CD4-positive, alpha-beta T cell (primary cell): Measurements from ENCODE around the gene CLHC1. TPM values are rescaled to one million over a fixed set of nuclear protein-coding genes. Genes with fewer than 3 reads are reported as not detected.

Source experiments
- ATAC-seq: fragments of 200-7000 bp; cut with Tn5 transposase; one replicate; pipeline ENCODE4 v1.10.0; 2022; ENCODE audit warnings: mild to moderate bottlenecking; ENCODE audit not compliant: poor library complexity
- CTCF ChIA-PET: fragments of 350-600 bp; sonication (Branson Sonifier 250); formaldehyde crosslinking; loops from one replicate; lab custom pipeline; 2021; ENCODE audit warnings: antibody characterized with exemption, inconsistent platforms; lab: Charles Lee
- POLR2A ChIA-PET: fragments of 350-600 bp; sonication (Branson Sonifier 250); formaldehyde crosslinking; loops from one replicate; lab custom pipeline; 2021; ENCODE audit warnings: antibody characterized with exemption, inconsistent platforms; lab: Charles Lee
- DNase-seq, 14 experiments: peaks; one replicate each; pipeline ENCODE4 v3.0.0-alpha.2; 2013 to 2020; ENCODE audit warnings: mixed read lengths in 2 of 14
- H3K27ac ChIP-seq, 2 donors: one replicate each; pipeline versions ENCODE4 v1.5.1 to v1.7.0; 2013; ENCODE audit warnings: low read length in 2 of 2, low read depth in 1 of 2, mild to moderate bottlenecking in 1 of 2
- H3K27me3 ChIP-seq, 2 experiments: 1 replicate in 1 of 2; 2 replicates in 1 of 2; pipeline versions ENCODE4 v1.6.1 to v1.7.0; 2013; ENCODE audit warnings: low read length in 2 of 2, control low read depth in 1 of 2, mild to moderate bottlenecking in 1 of 2, moderate library complexity in 1 of 2; ENCODE audit not compliant: insufficient read depth in 2 of 2, control insufficient read depth in 1 of 2
- H3K36me3 ChIP-seq: one replicate; pipeline ENCODE4 v1.6.1; 2013; ENCODE audit warnings: low read length, control low read depth; ENCODE audit not compliant: insufficient read depth
- H3K4me1 ChIP-seq: one replicate; pipeline ENCODE4 v1.6.1; 2013; ENCODE audit warnings: low read length, control low read depth; ENCODE audit not compliant: insufficient read depth
- H3K4me3 ChIP-seq: one replicate; pipeline ENCODE4 v1.5.1; 2013; ENCODE audit warnings: mild to moderate bottlenecking, low read length, moderate library complexity
- H3K9me3 ChIP-seq, 2 experiments: 1 replicate in 1 of 2; 2 replicates in 1 of 2; pipeline versions ENCODE4 v1.6.1 to v1.7.0; 2013; ENCODE audit warnings: low read length in 2 of 2, mild to moderate bottlenecking in 2 of 2, control low read depth in 1 of 2, moderate library complexity in 1 of 2; ENCODE audit not compliant: control insufficient read depth in 1 of 2, insufficient read depth in 1 of 2
- H3K27ac Mint-ChIP-seq: one replicate; pipeline ENCODE4 v1.8.0; 2020; ENCODE audit warnings: mixed read lengths
- H3K27me3 Mint-ChIP-seq: one replicate; pipeline ENCODE4 v1.8.0; 2021; ENCODE audit warnings: mixed read lengths
- H3K36me3 Mint-ChIP-seq: one replicate; pipeline ENCODE4 v1.8.0; 2021; ENCODE audit warnings: low read depth, mixed read lengths
- H3K4me1 Mint-ChIP-seq: one replicate; pipeline ENCODE4 v1.8.0; 2021; ENCODE audit warnings: low read depth, mixed read lengths
- H3K4me3 Mint-ChIP-seq: one replicate; pipeline ENCODE4 v1.8.0; 2020; ENCODE audit warnings: mild to moderate bottlenecking, mixed read lengths
- H3K9me3 Mint-ChIP-seq: one replicate; pipeline ENCODE4 v1.8.0; 2020; ENCODE audit warnings: mixed read lengths
- intact Hi-C, 2 experiments: fragments of 100-400 bp; cut with DNase I in 1 of 2; cut with micrococcal nuclease in 1 of 2; formaldehyde crosslinking; loops; one replicate each; pipeline versions ENCODE4 v1.15.1 to v1.9.0; 2023 to 2025; cut with DNase I, micrococcal nuclease
- total RNA-seq, 174 experiments: library from RNA in 2 of 174; stranded (reverse) in 2 of 174; gene quantifications; one replicate each; pipeline ENCODE4 v1.2.3 and lab custom pipeline; 2021 to 2026
- TF ChIP-seq, protein P1 (sequence below): fragments of 200-600 bp; IDR thresholded peaks from one replicate; pipeline ENCODE4 v1.8.0; 2022; ENCODE audit warnings: antibody characterized with exemption, mild to moderate bottlenecking

The CLHC1 gene
- total RNA-seq, 2 experiments from 2014 or later: 4.4 TPM

- no peaks in the 10 kb centered on the region for H3K9me3 ChIP-seq
- TF ChIP-seq, protein P1, sequence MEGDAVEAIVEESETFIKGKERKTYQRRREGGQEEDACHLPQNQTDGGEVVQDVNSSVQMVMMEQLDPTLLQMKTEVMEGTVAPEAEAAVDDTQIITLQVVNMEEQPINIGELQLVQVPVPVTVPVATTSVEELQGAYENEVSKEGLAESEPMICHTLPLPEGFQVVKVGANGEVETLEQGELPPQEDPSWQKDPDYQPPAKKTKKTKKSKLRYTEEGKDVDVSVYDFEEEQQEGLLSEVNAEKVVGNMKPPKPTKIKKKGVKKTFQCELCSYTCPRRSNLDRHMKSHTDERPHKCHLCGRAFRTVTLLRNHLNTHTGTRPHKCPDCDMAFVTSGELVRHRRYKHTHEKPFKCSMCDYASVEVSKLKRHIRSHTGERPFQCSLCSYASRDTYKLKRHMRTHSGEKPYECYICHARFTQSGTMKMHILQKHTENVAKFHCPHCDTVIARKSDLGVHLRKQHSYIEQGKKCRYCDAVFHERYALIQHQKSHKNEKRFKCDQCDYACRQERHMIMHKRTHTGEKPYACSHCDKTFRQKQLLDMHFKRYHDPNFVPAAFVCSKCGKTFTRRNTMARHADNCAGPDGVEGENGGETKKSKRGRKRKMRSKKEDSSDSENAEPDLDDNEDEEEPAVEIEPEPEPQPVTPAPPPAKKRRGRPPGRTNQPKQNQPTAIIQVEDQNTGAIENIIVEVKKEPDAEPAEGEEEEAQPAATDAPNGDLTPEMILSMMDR: no peak
- DNase-seq (no peak), ATAC-seq (no peak)
- Mint-ChIP-seq H3K36me3 (no peaks in the 10 kb centered on the region), H3K4me3 (no peak overlapping the region), H3K27me3 (no peaks in the 10 kb centered on the region), H3K9me3 (no peaks in the 10 kb centered on the region), H3K4me1 (peaks cover 8% of the 10 kb centered on the region), H3K27ac (no peak overlapping the region)
- intact Hi-C loops: no loop called here
- H3K27me3 ChIP-seq: no peaks in the 10 kb centered on the region
- no peak overlapping the region for H3K4me3 ChIP-seq
- peaks cover 2% of the 10 kb centered on the region for H3K4me1 ChIP-seq
- ChIA-PET CTCF (no interaction called here), POLR2A (interaction anchor here (1.0 to 2.1 kb wide), 2 partner anchors 18 to 102 kb away, joined by 4 to 7 read pairs; partner anchors contain the start of gene RTN4)
- no peaks in the 10 kb centered on the region for H3K36me3 ChIP-seq
- no peak overlapping the region for H3K27ac ChIP-seq
Observed at GRCh38 chr2:55152475-55153412, 79.3 kb downstream of the CLHC1 start.

- Mint-ChIP-seq H3K4me1 (peaks cover 3% of the 10 kb centered on the region), H3K4me3 (no peak overlapping the region), H3K9me3 (no peaks in the 10 kb centered on the region), H3K36me3 (no peaks in the 10 kb centered on the region), H3K27ac (no peak overlapping the region), H3K27me3 (no peaks in the 10 kb centered on the region)
- DNase-seq (no peak), ATAC-seq (no peak)
- ChIA-PET POLR2A (interaction anchor here (1.0 to 2.1 kb wide), 2 partner anchors 17 to 102 kb away, joined by 4 to 7 read pairs; partner anchors contain the start of gene RTN4), CTCF (no interaction called here)
- Histone ChIP-seq H3K9me3 (no peaks in the 10 kb centered on the region), H3K4me1 (peaks cover 2% of the 10 kb centered on the region), H3K27me3 (no peaks in the 10 kb centered on the region), H3K4me3 (no peak overlapping the region), H3K36me3 (no peaks in the 10 kb centered on the region), H3K27ac (no peak overlapping the region)
- TF ChIP-seq, protein P1: no peak
- intact Hi-C loops: no loop called here
Observed at GRCh38 chr2:55151733-55152433, 80.2 kb downstream of the CLHC1 start.

GRCh38 chr2:55150834-55151233 lies 81.3 kb downstream of the CLHC1 start:
- H3K36me3 ChIP-seq: no peaks in the 10 kb centered on the region
- DNase-seq (peak in 3 of 14 experiments; percentile 15 to 48 (median 48)), ATAC-seq (no peak)
- Mint-ChIP-seq H3K9me3 (no peaks in the 10 kb centered on the region), H3K4me1 (no peaks in the 10 kb centered on the region), H3K4me3 (no peak overlapping the region), H3K36me3 (no peaks in the 10 kb centered on the region), H3K27ac (no peak overlapping the region), H3K27me3 (no peaks in the 10 kb centered on the region)
- CTCF ChIA-PET: no interaction called here
- H3K4me3 ChIP-seq: no peak overlapping the region
- H3K27me3 ChIP-seq: no peaks in the 10 kb centered on the region
- TF ChIP-seq, protein P1: no peak
- peaks cover 2% of the 10 kb centered on the region for H3K4me1 ChIP-seq
- POLR2A ChIA-PET: no interaction called here
- H3K9me3 ChIP-seq: no peaks in the 10 kb centered on the region
- intact Hi-C loops: no loop called here
- no peak overlapping the region for H3K27ac ChIP-seq
